Measurements from ENCODE around the gene MAPKAP1. TPM values are rescaled to one million over a fixed set of nuclear protein-coding genes. Genes with fewer than 3 reads are reported as not detected.
A peak's percentile ranks its signal among the peaks of the same experiment; 100 is the strongest.

The MAPKAP1 gene
- total RNA-seq, 2 donors from 2014 or later, result 83.7 to 115 TPM

GRCh38 chr9:125612616-125613015 lies 94.4 kb downstream of the MAPKAP1 start:
- Mint-ChIP-seq H3K4me1 (ENCODE audit: low read depth in 2 of 2) (peaks cover 32 to 40% of the 10 kb centered on the region in 2 donors), H3K27ac (no peak overlapping the region), H3K36me3 (no peaks in the 10 kb centered on the region), H3K4me3 (no peak overlapping the region), H3K9me3 (no peaks in the 10 kb centered on the region), H3K27me3 (no peaks in the 10 kb centered on the region)
- ATAC-seq, result no peak
- DNase-seq (ENCODE audit: low spot score), result no peak

- no peaks in the 10 kb centered on the region for H3K27me3 Mint-ChIP-seq
- H3K4me1 Mint-ChIP-seq (ENCODE audit: low read depth in 2 of 2), result peaks cover 35 to 45% of the 10 kb centered on the region in 2 donors
- no peak overlapping the region for H3K4me3 Mint-ChIP-seq
- H3K27ac Mint-ChIP-seq, result no peak overlapping the region
- DNase-seq (ENCODE audit: low spot score) (no peak), ATAC-seq (no peak)
- H3K9me3 Mint-ChIP-seq, result no peaks in the 10 kb centered on the region
- H3K36me3 Mint-ChIP-seq, result no peaks in the 10 kb centered on the region
Measured at GRCh38 chr9:125611121-125611765, 95.8 kb downstream of the MAPKAP1 start.

DNA sequence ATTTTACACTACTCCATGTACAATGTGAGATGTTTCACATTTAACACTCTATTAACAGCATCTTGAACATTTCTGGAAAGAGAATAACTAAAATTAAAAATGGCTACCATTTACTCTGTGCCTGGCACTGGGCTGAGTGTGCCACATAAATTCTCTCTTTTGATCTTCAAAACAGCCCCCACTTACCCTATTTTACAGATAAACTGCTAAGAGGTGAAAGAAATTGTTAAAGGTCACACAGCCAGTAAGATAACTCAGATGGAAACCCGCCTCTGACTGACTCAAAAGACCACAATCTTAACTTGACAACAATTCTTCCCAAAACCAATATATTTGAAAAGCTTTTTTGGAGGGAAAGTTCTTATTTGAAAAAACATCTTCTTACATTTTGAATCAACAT lies 97.3 kb downstream of the MAPKAP1 start:
- ATAC-seq, result no peak

DNA sequence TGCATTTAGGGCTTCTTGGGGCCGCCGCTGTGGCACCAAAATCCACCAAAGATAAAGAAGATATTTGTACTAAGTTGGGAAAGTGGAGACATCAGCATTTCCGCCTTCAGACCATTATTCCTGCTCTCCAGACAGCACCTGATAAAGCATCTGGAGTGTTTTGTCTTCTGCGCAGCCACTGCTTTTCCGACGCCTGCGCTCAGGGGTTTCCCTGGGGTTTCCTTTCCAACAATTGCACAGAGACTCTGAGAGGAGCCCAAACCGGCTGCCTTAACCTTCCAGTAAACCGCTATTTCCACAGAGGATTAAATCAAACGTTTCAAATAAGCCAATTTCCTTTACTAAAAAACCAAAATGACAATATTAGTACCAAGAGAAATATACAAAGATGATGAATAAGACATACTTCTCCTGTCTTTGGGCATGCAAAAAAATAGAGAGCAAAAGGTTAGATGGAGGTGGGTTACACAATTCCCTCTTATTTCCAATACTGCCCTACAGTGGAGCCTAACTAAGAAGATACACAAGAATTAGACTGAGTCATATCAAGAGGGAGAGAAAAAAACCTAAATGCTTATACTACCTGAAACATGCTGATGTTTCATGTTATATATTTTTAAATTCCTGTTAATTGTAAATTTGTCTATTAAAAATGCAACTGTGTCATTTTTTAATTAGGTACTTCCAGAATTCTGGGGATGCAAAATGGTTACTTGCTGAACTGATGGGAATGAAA lies 98.4 kb downstream of the MAPKAP1 start:
- no peak for DNase-seq (ENCODE audit: low spot score)
- no peaks in the 10 kb centered on the region for H3K27me3 Mint-ChIP-seq
- no peak overlapping the region for H3K27ac Mint-ChIP-seq
- H3K4me1 Mint-ChIP-seq (ENCODE audit: low read depth in 2 of 2), result peaks cover 28 to 41% of the 10 kb centered on the region in 2 donors
- no peak overlapping the region for H3K4me3 Mint-ChIP-seq
- H3K9me3 Mint-ChIP-seq, result no peaks in the 10 kb centered on the region
- ATAC-seq, result no peak
- no peaks in the 10 kb centered on the region for H3K36me3 Mint-ChIP-seq

More for the DNA sequence above, 97.3 kb downstream of the MAPKAP1 start:
- peaks cover 28 to 41% of the 10 kb centered on the region in 2 donors for H3K4me1 Mint-ChIP-seq (ENCODE audit: low read depth in 2 of 2)
- no peaks in the 10 kb centered on the region for H3K27me3 Mint-ChIP-seq
- H3K9me3 Mint-ChIP-seq, result no peaks in the 10 kb centered on the region
- no peak overlapping the region for H3K4me3 Mint-ChIP-seq
- DNase-seq (ENCODE audit: low spot score), result no peak
- H3K36me3 Mint-ChIP-seq, result no peaks in the 10 kb centered on the region
- H3K27ac Mint-ChIP-seq, result no peak overlapping the region

DNA sequence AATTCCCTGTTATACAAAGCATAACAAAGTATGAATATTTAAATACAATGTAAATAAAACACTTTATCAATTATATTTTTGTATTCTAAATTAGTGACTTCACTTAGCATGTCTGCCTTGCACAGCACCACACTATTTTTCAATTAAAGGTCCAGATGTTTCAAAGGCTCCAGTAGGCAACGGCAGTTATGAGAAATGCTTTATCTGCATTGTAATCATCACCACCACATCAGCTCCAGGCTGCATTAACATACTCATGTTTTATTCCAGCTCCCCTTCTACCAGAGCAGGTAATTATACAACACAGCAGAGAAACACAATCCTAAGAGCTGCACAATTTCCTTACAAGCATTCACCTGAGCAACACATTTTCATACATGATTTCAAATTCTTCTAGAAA lies 102.8 kb downstream of the MAPKAP1 start:
- ATAC-seq (no peak), DNase-seq (ENCODE audit: low spot score) (no peak)
- Mint-ChIP-seq H3K9me3 (no peaks in the 10 kb centered on the region), H3K27me3 (no peaks in the 10 kb centered on the region), H3K27ac (no peak overlapping the region), H3K4me3 (no peak overlapping the region), H3K4me1 (ENCODE audit: low read depth in 2 of 2) (peaks cover 4 to 19% of the 10 kb centered on the region in 2 donors), H3K36me3 (no peaks in the 10 kb centered on the region)

- Mint-ChIP-seq H3K4me3 (no peak overlapping the region), H3K27ac (no peak overlapping the region), H3K9me3 (no peaks in the 10 kb centered on the region), H3K27me3 (no peaks in the 10 kb centered on the region), H3K36me3 (no peaks in the 10 kb centered on the region), H3K4me1 (ENCODE audit: low read depth in 2 of 2) (peaks cover 4 to 17% of the 10 kb centered on the region in 2 donors)
- no peak for DNase-seq (ENCODE audit: low spot score)
- no peak for ATAC-seq
Measured at GRCh38 chr9:125603478-125604021, 103.5 kb downstream of the MAPKAP1 start.

GRCh38 chr9:125601961-125602360 lies 105.0 kb downstream of the MAPKAP1 start:
- Mint-ChIP-seq H3K27me3 (no peaks in the 10 kb centered on the region), H3K9me3 (no peaks in the 10 kb centered on the region), H3K4me1 (ENCODE audit: low read depth in 2 of 2) (peaks cover 2 to 14% of the 10 kb centered on the region in 2 donors), H3K36me3 (no peaks in the 10 kb centered on the region), H3K4me3 (no peak overlapping the region), H3K27ac (no peak overlapping the region)
- ATAC-seq (no peak), DNase-seq (ENCODE audit: low spot score) (no peak)

- Mint-ChIP-seq H3K36me3 (peaks cover 7% of the 10 kb centered on the region), H3K4me1 (ENCODE audit: low read depth in 2 of 2) (peaks cover 8 to 20% of the 10 kb centered on the region in 2 donors), H3K4me3 (no peak overlapping the region), H3K27ac (no peak overlapping the region), H3K9me3 (no peaks in the 10 kb centered on the region), H3K27me3 (no peaks in the 10 kb centered on the region)
- ATAC-seq (no peak), DNase-seq (ENCODE audit: low spot score) (no peak)
Measured at GRCh38 chr9:125600194-125600593, 106.8 kb downstream of the MAPKAP1 start.

GRCh38 chr9:125594223-125594610 lies 112.8 kb downstream of the MAPKAP1 start:
- Mint-ChIP-seq H3K27ac (peak overlapping the region in 1 of 2 donors; percentile 7), H3K27me3 (no peaks in the 10 kb centered on the region), H3K36me3 (peaks cover 7% of the 10 kb centered on the region), H3K4me1 (ENCODE audit: low read depth in 2 of 2) (peaks cover 27 to 36% of the 10 kb centered on the region in 2 donors), H3K4me3 (no peak overlapping the region), H3K9me3 (no peaks in the 10 kb centered on the region)
- ATAC-seq (no peak), DNase-seq (ENCODE audit: low spot score) (no peak)

DNA sequence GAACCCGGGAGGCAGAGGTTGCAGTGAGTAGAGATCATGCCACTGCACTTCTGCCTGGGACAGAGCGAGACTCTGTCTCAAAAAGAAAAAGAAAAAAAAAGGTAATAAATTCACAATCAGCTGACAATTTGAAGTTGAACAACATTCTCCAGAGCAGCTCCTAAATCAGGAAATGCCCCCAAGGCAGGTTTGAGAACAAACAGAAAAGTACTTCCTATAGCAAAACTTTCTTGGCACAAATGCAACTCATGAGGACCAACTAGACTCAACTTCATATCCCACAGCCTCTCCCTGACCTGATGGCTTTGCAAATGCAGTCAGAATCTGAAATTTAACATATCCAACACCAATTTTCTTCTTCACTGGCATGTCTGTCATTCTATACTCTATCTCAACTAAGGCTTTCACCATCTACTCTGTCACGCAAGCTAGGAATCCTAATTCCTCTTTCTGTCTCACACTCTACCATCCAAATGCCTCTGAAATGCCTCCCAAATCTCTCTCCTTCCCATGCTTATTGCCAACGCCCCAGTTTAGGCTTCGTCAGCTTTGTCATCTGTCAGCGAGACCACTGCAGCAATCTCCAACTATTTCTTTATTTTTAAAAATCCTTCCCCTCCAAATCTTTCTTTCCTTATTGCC lies 113.3 kb downstream of the MAPKAP1 start:
- Mint-ChIP-seq H3K27me3 (no peaks in the 10 kb centered on the region), H3K4me1 (ENCODE audit: low read depth in 2 of 2) (peaks cover 28 to 38% of the 10 kb centered on the region in 2 donors), H3K9me3 (no peaks in the 10 kb centered on the region), H3K27ac (no peak overlapping the region), H3K4me3 (no peak overlapping the region), H3K36me3 (peaks cover 7% of the 10 kb centered on the region)
- DNase-seq (ENCODE audit: low spot score), result no peak
- ATAC-seq, result no peak

- H3K9me3 Mint-ChIP-seq, result no peaks in the 10 kb centered on the region
- H3K27me3 Mint-ChIP-seq, result no peaks in the 10 kb centered on the region
- H3K4me1 Mint-ChIP-seq (ENCODE audit: low read depth in 2 of 2), result peaks cover 33 to 55% of the 10 kb centered on the region in 2 donors
- no peak overlapping the region for H3K4me3 Mint-ChIP-seq
- no peak for DNase-seq (ENCODE audit: low spot score)
- no peak for ATAC-seq
- H3K27ac Mint-ChIP-seq, result no peak overlapping the region
- H3K36me3 Mint-ChIP-seq, result peaks cover 7% of the 10 kb centered on the region
Measured at GRCh38 chr9:125591888-125592287, 115.1 kb downstream of the MAPKAP1 start.

DNA sequence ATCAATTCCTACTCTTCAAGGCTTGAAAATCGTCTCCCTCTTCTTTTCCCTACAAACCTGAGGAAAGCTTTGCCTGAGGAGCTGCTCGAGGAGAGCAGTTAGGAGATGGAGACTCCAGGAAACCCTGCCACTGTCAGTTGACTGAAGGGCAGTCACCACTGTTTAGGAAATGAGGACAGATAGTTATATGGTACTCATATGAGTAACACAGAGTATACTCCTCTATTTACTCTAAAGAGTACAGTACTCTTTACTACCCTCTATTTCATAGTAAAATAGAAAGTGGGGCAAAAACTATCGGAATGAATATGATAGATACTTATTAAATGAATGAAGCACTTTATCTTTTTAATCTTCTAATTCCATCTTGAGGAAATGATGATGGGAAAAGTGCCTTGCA lies 115.8 kb downstream of the MAPKAP1 start:
- Mint-ChIP-seq H3K4me3 (no peak overlapping the region), H3K4me1 (ENCODE audit: low read depth in 2 of 2) (peaks cover 37 to 58% of the 10 kb centered on the region in 2 donors), H3K9me3 (no peaks in the 10 kb centered on the region), H3K27me3 (no peaks in the 10 kb centered on the region), H3K36me3 (peaks cover 4% of the 10 kb centered on the region), H3K27ac (no peak overlapping the region)
- no peak for DNase-seq (ENCODE audit: low spot score)
- peak in 1 of 2 donors; percentile 77 for ATAC-seq

GRCh38 chr9:125589287-125589686 lies 117.7 kb downstream of the MAPKAP1 start:
- Mint-ChIP-seq H3K4me1 (ENCODE audit: low read depth in 2 of 2) (peaks cover 24 to 50% of the 10 kb centered on the region in 2 donors), H3K36me3 (no peaks in the 10 kb centered on the region), H3K9me3 (no peaks in the 10 kb centered on the region), H3K27ac (no peak overlapping the region), H3K4me3 (no peak overlapping the region), H3K27me3 (no peaks in the 10 kb centered on the region)
- DNase-seq (ENCODE audit: low spot score) (no peak), ATAC-seq (no peak)
